Measurements from ENCODE around the gene CDHR4.
A peak's percentile ranks its signal among the peaks of the same experiment; 100 is the strongest.
"Not testable (repeated sequence)": the region's sequence is repeated elsewhere in the genome, so short reads cannot be mapped to it uniquely, and the experiment has no call there.

CDHR4 gene

GRCh38 chr3:49839193-49839809, 39.6 kb upstream of the CDHR4 start:
- DNase-seq (ENCODE audit: low spot score): peak; percentile 77
- peak; percentile 95 for TF ChIP-seq CTCF (IDR thresholded peaks at IDR 0.05; ENCODE audit: extremely low read depth, missing control alignments)

GRCh38 chr3:49831341-49831740, 31.7 kb upstream of the CDHR4 start:
- DNase-seq (ENCODE audit: low spot score): no peak
- no peak for TF ChIP-seq CTCF (IDR thresholded peaks at IDR 0.05; ENCODE audit: extremely low read depth, missing control alignments)

- no peak for TF ChIP-seq CTCF (IDR thresholded peaks at IDR 0.05; ENCODE audit: extremely low read depth, missing control alignments)
- no peak for DNase-seq (ENCODE audit: low spot score)
These were observed 26.3 kb upstream of the CDHR4 start for GRCh38 chr3:49826016-49826415.

- not testable (repeated sequence) for DNase-seq (ENCODE audit: low spot score)
These were observed 23.5 kb upstream of the CDHR4 start for GRCh38 chr3:49823131-49823530.

- DNase-seq (ENCODE audit: low spot score): peak; percentile 82
- TF ChIP-seq CTCF (IDR thresholded peaks at IDR 0.05; ENCODE audit: extremely low read depth, missing control alignments): no peak
These were observed 14.0 kb upstream of the CDHR4 start, which contains the start of gene UBA7 for GRCh38 chr3:49813497-49814174. TSS of gene UBA7 (minus strand) at chr3:49813953. CDS start at chr3:49813787, 166 bp downstream.

GRCh38 chr3:49812916-49813496, 13.3 kb upstream of the CDHR4 start:
- no peak for TF ChIP-seq CTCF (IDR thresholded peaks at IDR 0.05; ENCODE audit: extremely low read depth, missing control alignments)
- DNase-seq (ENCODE audit: low spot score): no peak

GRCh38 chr3:49807431-49808114, 7.9 kb upstream of the CDHR4 start:
- peak; percentile 34 for DNase-seq (ENCODE audit: low spot score)
- TF ChIP-seq CTCF (IDR thresholded peaks at IDR 0.05; ENCODE audit: extremely low read depth, missing control alignments): no peak

Measured in GM20000 (cell line).